Measurements from ENCODE around the gene TNKS1BP1.
A peak's percentile ranks its signal among the peaks of the same experiment; 100 is the strongest.

Gene TNKS1BP1

DNA sequence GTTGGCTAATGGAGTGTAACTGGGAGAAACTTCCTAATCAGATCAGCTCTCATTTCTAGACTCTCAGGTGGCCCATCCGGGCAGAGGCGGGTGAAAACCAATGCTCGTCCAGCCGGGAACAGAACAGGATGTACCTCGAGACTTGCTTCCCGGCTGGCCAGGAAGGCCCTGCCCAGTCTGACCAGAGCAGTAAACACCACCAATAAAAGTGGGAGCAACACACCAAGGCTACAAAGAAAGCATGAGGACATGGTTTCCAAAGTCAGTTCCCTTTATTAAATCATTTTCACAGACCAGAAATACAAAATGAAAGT lies 940 bp upstream of the TNKS1BP1 start:
- no peak; the same call in 1 of the 2 replicates for TF ChIP-seq POLR2AphosphoS5 (IDR thresholded peaks at IDR 0.05; ENCODE audit: low read depth, low read length)
- peak; percentile 85 for TF ChIP-seq FOXP2 (optimal IDR thresholded peaks at IDR 0.05; ENCODE audit: borderline replicate concordance, extremely low read depth, extremely low read length, insufficient read depth)
- TF ChIP-seq SIN3A (IDR thresholded peaks at IDR 0.05; ENCODE audit: borderline replicate concordance, insufficient read depth, low read length): 0 out of 2 replicates have a peak, but pooled peaks have one; percentile 39
- TF ChIP-seq TAF1 (IDR thresholded peaks at IDR 0.05; ENCODE audit: borderline replicate concordance, insufficient read depth, low read length): no peak
- no peak for TF ChIP-seq REST (IDR thresholded peaks at IDR 0.05; ENCODE audit: insufficient read depth in 1 of 2, low read depth in 2 of 2, low read length in 2 of 2)

DNA sequence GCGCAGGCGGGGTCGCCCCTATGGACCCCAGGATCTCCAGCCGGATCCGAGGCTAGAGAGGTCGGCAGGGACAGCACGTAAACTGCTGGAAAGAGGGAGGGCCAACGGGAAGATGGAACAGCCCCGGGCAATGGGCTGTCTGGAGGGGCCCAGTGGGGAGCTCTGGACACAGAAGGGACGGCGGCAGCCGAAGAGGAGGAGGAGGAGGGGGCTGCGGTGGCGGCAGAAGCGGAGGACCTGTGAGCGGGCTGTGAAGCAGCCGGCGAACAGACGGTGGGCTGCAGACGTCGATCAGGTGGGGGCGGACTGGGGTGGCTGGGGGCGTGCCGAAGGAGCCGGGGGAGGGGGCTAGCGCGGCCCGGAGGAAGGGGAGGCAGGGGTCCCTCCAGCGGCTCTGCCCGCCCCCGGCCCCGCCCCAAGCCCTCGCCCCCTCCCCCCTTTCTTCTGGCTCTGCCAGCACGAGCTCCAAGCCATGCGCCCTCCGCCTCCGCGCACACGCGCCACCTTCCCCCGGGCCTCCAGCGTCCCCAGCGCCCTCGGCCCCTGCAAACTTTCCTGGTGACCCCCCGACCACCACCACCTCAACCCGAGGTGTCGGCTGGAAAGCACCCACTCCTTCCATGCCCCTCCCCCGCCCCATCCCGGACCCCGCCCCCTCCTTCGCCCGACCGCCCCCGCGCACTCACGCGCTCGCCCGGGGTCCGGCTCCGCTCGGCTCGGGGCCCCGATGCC lies 432 bp downstream of the TNKS1BP1 start:
- TF ChIP-seq TAF1 (IDR thresholded peaks at IDR 0.05; ENCODE audit: borderline replicate concordance, insufficient read depth, low read length): no peak
- TF ChIP-seq SIN3A (IDR thresholded peaks at IDR 0.05; ENCODE audit: borderline replicate concordance, insufficient read depth, low read length): 0 out of 2 replicates have a peak, but pooled peaks have one; percentile 13
- TF ChIP-seq POLR2AphosphoS5 (IDR thresholded peaks at IDR 0.05; ENCODE audit: low read depth, low read length): peak; percentile 47; the same call in 1 of the 2 replicates
- TF ChIP-seq FOXP2 (optimal IDR thresholded peaks at IDR 0.05; ENCODE audit: borderline replicate concordance, extremely low read depth, extremely low read length, insufficient read depth): no peak

DNA sequence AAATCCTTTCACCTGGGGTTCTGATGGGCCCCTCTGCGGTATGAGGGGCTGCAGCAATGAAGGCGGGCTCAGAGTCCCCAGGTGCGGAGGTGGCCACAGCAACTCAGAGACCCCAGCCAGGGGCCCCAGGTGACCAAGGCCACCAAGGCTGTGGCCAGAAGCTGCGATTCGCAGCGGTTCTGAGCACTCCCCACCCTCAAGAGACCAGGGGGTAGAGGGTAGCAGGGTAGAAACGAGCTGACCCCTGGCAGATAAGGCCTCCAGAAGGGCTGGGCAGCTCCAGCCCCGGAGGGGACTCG lies 948 bp downstream of the TNKS1BP1 start:
- no peak for TF ChIP-seq SIN3A (IDR thresholded peaks at IDR 0.05; ENCODE audit: borderline replicate concordance, insufficient read depth, low read length)
- TF ChIP-seq FOXP2 (optimal IDR thresholded peaks at IDR 0.05; ENCODE audit: borderline replicate concordance, extremely low read depth, extremely low read length, insufficient read depth): no peak

DNA sequence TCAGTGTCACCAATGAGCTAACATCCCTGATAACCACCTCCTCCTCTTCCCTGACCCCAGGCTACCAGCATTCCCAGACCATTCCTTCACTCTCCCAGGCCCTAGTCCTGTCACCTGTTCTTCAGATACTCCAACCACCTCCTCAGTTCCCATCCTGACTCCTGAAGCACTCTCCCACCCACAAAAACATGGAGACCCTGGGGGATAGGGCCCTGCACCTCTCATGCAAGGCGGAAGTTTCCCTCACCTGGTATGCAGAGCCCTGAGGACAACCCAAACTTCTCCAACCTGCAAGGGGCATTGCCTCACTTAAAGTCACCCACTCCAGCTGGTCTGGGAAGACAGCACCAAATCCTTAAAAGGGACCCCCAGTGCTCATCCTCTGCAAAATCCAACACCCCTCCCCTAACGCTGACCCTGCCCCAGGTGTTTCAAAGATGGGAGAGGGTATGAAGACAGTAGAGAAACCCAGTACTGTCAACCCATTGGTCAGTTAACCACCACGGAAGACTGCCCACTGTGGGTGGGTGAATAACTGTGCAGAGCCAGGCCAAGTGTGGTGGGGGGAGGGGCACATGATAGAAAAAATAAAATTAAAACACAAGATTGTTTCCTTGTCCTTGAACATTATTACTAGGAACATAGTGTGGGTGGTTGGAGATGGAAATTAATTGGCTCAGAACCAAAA lies 1.4 kb downstream of the TNKS1BP1 start:
- no peak for TF ChIP-seq TAF1 (IDR thresholded peaks at IDR 0.05; ENCODE audit: borderline replicate concordance, insufficient read depth, low read length)
- TF ChIP-seq REST (IDR thresholded peaks at IDR 0.05; ENCODE audit: insufficient read depth in 1 of 2, low read depth in 2 of 2, low read length in 2 of 2): no peak
- no peak for TF ChIP-seq POLR2AphosphoS5 (IDR thresholded peaks at IDR 0.05; ENCODE audit: low read depth, low read length)
- TF ChIP-seq SIN3A (IDR thresholded peaks at IDR 0.05; ENCODE audit: borderline replicate concordance, insufficient read depth, low read length): no peak
- no peak for TF ChIP-seq FOXP2 (optimal IDR thresholded peaks at IDR 0.05; ENCODE audit: borderline replicate concordance, extremely low read depth, extremely low read length, insufficient read depth)

GRCh38 chr11:57322256-57323166 lies 2.2 kb downstream of the TNKS1BP1 start:
- TF ChIP-seq POLR2AphosphoS5 (IDR thresholded peaks at IDR 0.05; ENCODE audit: low read depth, low read length) (peak; percentile 15; the same call in 1 of the 2 replicates), REST (IDR thresholded peaks at IDR 0.05; ENCODE audit: insufficient read depth in 1 of 2, low read depth in 2 of 2, low read length in 2 of 2) (peak in 1 of 2 experiments; percentile 59; a peak in 1 of 4 replicates), SIN3A (IDR thresholded peaks at IDR 0.05; ENCODE audit: borderline replicate concordance, insufficient read depth, low read length) (0 out of 2 replicates have a peak, but pooled peaks have one; percentile 22), TAF1 (IDR thresholded peaks at IDR 0.05; ENCODE audit: borderline replicate concordance, insufficient read depth, low read length) (peak; percentile 44; the same call in 1 of the 2 replicates), FOXP2 (optimal IDR thresholded peaks at IDR 0.05; ENCODE audit: borderline replicate concordance, extremely low read depth, extremely low read length, insufficient read depth) (no peak)
